HEK293 (cell line): ENCODE measurements around the gene SLC12A2.

Source experiments
- GLIS1 ChIP-seq: fragments of 450-650 bp; formaldehyde crosslinking; IDR thresholded peaks from 2 replicates; pipeline ENCODE4 v1.5.1; 2016; ENCODE audit warnings: missing biosample characterization, missing genetic modification characterization
- GLIS2 ChIP-seq: fragments of 450-650 bp; formaldehyde crosslinking; IDR thresholded peaks from 2 replicates; pipeline ENCODE4 v1.5.1; 2016; ENCODE audit warnings: missing biosample characterization, missing genetic modification characterization
- IKZF3 ChIP-seq: fragments of 450-650 bp; IDR thresholded peaks from 2 replicates; pipeline ENCODE4 v1.5.0; 2018; ENCODE audit warnings: missing biosample characterization, mild to moderate bottlenecking, missing genetic modification characterization, moderate library complexity
- KLF16 ChIP-seq: fragments of 450-650 bp; formaldehyde crosslinking; IDR thresholded peaks from 2 replicates; pipeline ENCODE4 v1.5.1; 2017; ENCODE audit warnings: missing biosample characterization, missing genetic modification characterization
- PRDM10 ChIP-seq: fragments of 450-650 bp; formaldehyde crosslinking; IDR thresholded peaks from 2 replicates; pipeline ENCODE4 v1.5.1; 2016; ENCODE audit warnings: missing biosample characterization, missing genetic modification characterization
- SP2 ChIP-seq: fragments of 450-650 bp; formaldehyde crosslinking; IDR thresholded peaks from 2 replicates; pipeline ENCODE4 v1.5.1; 2016; ENCODE audit warnings: missing biosample characterization, missing genetic modification characterization
- SP3 ChIP-seq: fragments of 450-650 bp; formaldehyde crosslinking; IDR thresholded peaks from 2 replicates; pipeline ENCODE4 v1.5.1; 2016; ENCODE audit warnings: missing biosample characterization, missing genetic modification characterization
- ZBTB10 ChIP-seq: fragments of 450-650 bp; formaldehyde crosslinking; IDR thresholded peaks from 2 replicates; pipeline ENCODE4 v1.5.1; 2016; ENCODE audit warnings: missing biosample characterization, missing genetic modification characterization
- ZBTB17 ChIP-seq: fragments of 450-650 bp; formaldehyde crosslinking; IDR thresholded peaks from 2 replicates; pipeline ENCODE4 v1.5.1; 2016; ENCODE audit warnings: missing biosample characterization, missing genetic modification characterization
- ZEB2 ChIP-seq: fragments of 450-650 bp; formaldehyde crosslinking; IDR thresholded peaks from 2 replicates; pipeline ENCODE4 v1.5.1; 2016; ENCODE audit warnings: missing biosample characterization, missing genetic modification characterization
- ZIC2 ChIP-seq: fragments of 450-650 bp; formaldehyde crosslinking; IDR thresholded peaks from 2 replicates; pipeline ENCODE4 v1.5.1; 2016; ENCODE audit warnings: missing biosample characterization, missing genetic modification characterization
- ZNF10 ChIP-seq: fragments of 450-650 bp; formaldehyde crosslinking; IDR thresholded peaks from 2 replicates; pipeline ENCODE4 v1.5.1; 2017; ENCODE audit warnings: missing biosample characterization, missing genetic modification characterization
- ZNF140 ChIP-seq: fragments of 450-650 bp; formaldehyde crosslinking; IDR thresholded peaks from 2 replicates; pipeline ENCODE4 v1.5.1; 2016; ENCODE audit warnings: missing biosample characterization, missing genetic modification characterization
- ZNF18 ChIP-seq: fragments of 450-650 bp; formaldehyde crosslinking; IDR thresholded peaks from 2 replicates; pipeline ENCODE4 v1.5.1; 2016; ENCODE audit warnings: missing biosample characterization, missing genetic modification characterization
- ZNF2 ChIP-seq: fragments of 450-650 bp; formaldehyde crosslinking; IDR thresholded peaks from 2 replicates; pipeline ENCODE4 v1.5.1; 2016; ENCODE audit warnings: missing biosample characterization, missing genetic modification characterization
- ZNF211 ChIP-seq: fragments of 450-650 bp; formaldehyde crosslinking; IDR thresholded peaks from 2 replicates; pipeline ENCODE4 v1.5.1; 2016; ENCODE audit warnings: low read depth, missing biosample characterization, missing genetic modification characterization
- ZNF398 ChIP-seq: fragments of 450-650 bp; formaldehyde crosslinking; IDR thresholded peaks from 2 replicates; pipeline ENCODE4 v1.5.1; 2017; ENCODE audit warnings: missing biosample characterization, missing genetic modification characterization
- ZNF561 ChIP-seq: fragments of 450-650 bp; IDR thresholded peaks from 2 replicates; pipeline ENCODE4 v1.5.1; 2018; ENCODE audit warnings: missing biosample characterization, missing genetic modification characterization, borderline replicate concordance
- ZNF621 ChIP-seq: fragments of 450-650 bp; formaldehyde crosslinking; IDR thresholded peaks from 2 replicates; pipeline ENCODE4 v1.5.1; 2017; ENCODE audit warnings: missing biosample characterization, missing genetic modification characterization
- ZNF654 ChIP-seq: fragments of 450-650 bp; formaldehyde crosslinking; IDR thresholded peaks from 2 replicates; pipeline ENCODE4 v1.5.1; 2016; ENCODE audit warnings: low read depth, missing biosample characterization, missing genetic modification characterization
- ZNF660 ChIP-seq: fragments of 450-650 bp; IDR thresholded peaks from 2 replicates; pipeline ENCODE4 v1.5.1; 2018; ENCODE audit warnings: missing biosample characterization, mild to moderate bottlenecking, missing genetic modification characterization
- ZSCAN30 ChIP-seq: fragments of 450-650 bp; IDR thresholded peaks from 2 replicates; pipeline ENCODE4 v1.5.1; 2018; ENCODE audit warnings: missing biosample characterization, mild to moderate bottlenecking, missing genetic modification characterization, moderate library complexity

The SLC12A2 gene

GRCh38 chr5:128201065-128201926 is 117.7 kb downstream of the SLC12A2 start (continued):
- TF ChIP-seq PRDM10 (tag by site-specific recombination) (peak; percentile 14; the same call in 1 of the 2 replicates), IKZF3 (tag by site-specific recombination) (no peak), SP3 (tag by site-specific recombination) (0 out of 2 replicates have a peak, but pooled peaks have one; percentile 21), KLF16 (tag by site-specific recombination) (no peak), ZNF398 (tag by site-specific recombination) (peak; percentile 73), ZNF10 (tag by site-specific recombination) (peak; percentile 86), SP2 (no peak), GLIS1 (tag by site-specific recombination) (peak; percentile 28; the same call in 1 of the 2 replicates), ZEB2 (tag by site-specific recombination) (peak; percentile 56; the same call in 1 of the 2 replicates), ZNF211 (tag by site-specific recombination) (no peak), ZNF18 (tag by site-specific recombination) (peak; percentile 87), ZBTB17 (peak; percentile 46), ZNF140 (tag by site-specific recombination) (no peak), ZNF654 (tag by site-specific recombination) (peak; percentile 64), ZNF2 (tag by site-specific recombination) (peak; percentile 82), ZSCAN30 (tag by site-specific recombination) (peak; percentile 78), ZIC2 (peak; percentile 36; the same call in 1 of the 2 replicates), ZBTB10 (no peak), ZNF621 (tag by site-specific recombination) (no peak), ZNF561 (tag by site-specific recombination) (peak; percentile 81; the same call in 1 of the 2 replicates), ZNF660 (tag by site-specific recombination) (peak; percentile 83), GLIS2 (0 out of 2 replicates have a peak, but pooled peaks have one; percentile 21)
